KMS-11 (cell line): ENCODE measurements around the gene PXYLP1.

Source experiments
- H2AFZ ChIP-seq: fragments of 200-600 bp; sonication (generic); 2 replicates; pipeline ENCODE4 v1.6.1; 2016; ENCODE audit warnings: antibody characterized with exemption, mixed run types, low read depth
- H3K27ac ChIP-seq: fragments of 200-600 bp; sonication (generic); 2 replicates; pipeline ENCODE4 v1.6.1; 2016; ENCODE audit warnings: mild to moderate bottlenecking, mixed run types
- H3K27me3 ChIP-seq: fragments of 200-600 bp; sonication (generic); 2 replicates; pipeline ENCODE4 v1.6.1; 2017; ENCODE audit warnings: mild to moderate bottlenecking, low read depth, mixed run types, moderate library complexity; ENCODE audit not compliant: insufficient read depth
- H3K36me3 ChIP-seq: fragments of 200-600 bp; sonication (generic); 2 replicates; pipeline ENCODE4 v1.6.1; 2017; ENCODE audit warnings: mild to moderate bottlenecking, mixed run types; ENCODE audit not compliant: insufficient read depth
- H3K4me1 ChIP-seq: fragments of 200-600 bp; sonication (generic); 2 replicates; pipeline ENCODE4 v1.6.1; 2016; ENCODE audit warnings: mild to moderate bottlenecking, low read depth, mixed run types; ENCODE audit not compliant: poor library complexity, severe bottlenecking
- H3K4me2 ChIP-seq: fragments of 200-600 bp; sonication (generic); 2 replicates; pipeline ENCODE4 v1.7.0; 2016; ENCODE audit warnings: mild to moderate bottlenecking, mixed run types
- H3K4me3 ChIP-seq: fragments of 200-600 bp; sonication (generic); IDR thresholded peaks from 2 replicates; pipeline ENCODE4 v1.6.1; 2017; ENCODE audit warnings: low read depth, low read length, mixed read lengths; ENCODE audit not compliant: insufficient read depth
- H3K79me2 ChIP-seq: fragments of 200-600 bp; sonication (generic); 2 replicates; pipeline ENCODE4 v1.6.1; 2016; ENCODE audit warnings: low read depth, mixed run types; ENCODE audit not compliant: insufficient read depth
- H3K9ac ChIP-seq: fragments of 200-600 bp; sonication (generic); 2 replicates; pipeline ENCODE4 v1.6.1; 2016; ENCODE audit warnings: mild to moderate bottlenecking, mixed run types
- H4K20me1 ChIP-seq: fragments of 200-600 bp; sonication (generic); 2 replicates; pipeline ENCODE4 v1.6.1; 2016; ENCODE audit warnings: mild to moderate bottlenecking, mixed run types; ENCODE audit not compliant: insufficient read depth
- TF ChIP-seq, protein P1 (sequence below): fragments of 200-600 bp; sonication (generic); conservative IDR thresholded peaks from 2 replicates; pipeline ENCODE4 v1.6.1; 2017; ENCODE audit warnings: low read depth, mild to moderate bottlenecking, antibody characterized with exemption, low read length, moderate library complexity, mixed read lengths

The PXYLP1 gene

DNA sequence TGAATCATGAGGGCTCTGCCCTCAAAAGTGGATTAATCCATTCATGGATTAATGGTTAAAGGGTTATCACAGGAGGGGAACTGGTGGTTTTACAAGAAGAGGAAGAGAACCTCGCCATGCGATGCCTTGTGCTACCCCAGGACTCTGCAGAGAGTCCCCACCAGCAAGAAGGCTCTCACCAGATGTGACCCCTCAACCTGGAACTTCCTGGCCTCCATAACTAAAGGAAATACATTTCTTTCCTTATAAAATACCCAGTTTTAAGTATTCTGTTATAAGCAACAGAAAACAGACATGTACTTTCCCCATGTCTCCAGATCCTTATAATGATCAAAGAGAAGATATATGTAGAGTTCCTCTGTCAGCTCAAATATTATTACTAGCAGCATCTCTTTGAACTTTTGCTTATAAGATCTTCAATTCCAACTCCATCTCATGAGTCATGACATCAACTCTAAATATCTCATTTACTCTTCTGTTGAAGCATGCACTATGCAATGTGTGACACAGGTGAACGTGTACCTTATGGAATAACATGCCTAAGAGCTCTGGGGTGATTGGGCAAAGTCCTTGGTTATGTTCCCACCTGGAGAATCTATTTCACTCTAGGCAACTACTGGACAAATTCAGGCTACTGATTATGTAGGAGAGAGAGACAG lies 99.2 kb downstream of the PXYLP1 start:
- no peak overlapping the region for H3K4me2 ChIP-seq
- H3K9ac ChIP-seq = no peak overlapping the region
- TF ChIP-seq, protein P1, sequence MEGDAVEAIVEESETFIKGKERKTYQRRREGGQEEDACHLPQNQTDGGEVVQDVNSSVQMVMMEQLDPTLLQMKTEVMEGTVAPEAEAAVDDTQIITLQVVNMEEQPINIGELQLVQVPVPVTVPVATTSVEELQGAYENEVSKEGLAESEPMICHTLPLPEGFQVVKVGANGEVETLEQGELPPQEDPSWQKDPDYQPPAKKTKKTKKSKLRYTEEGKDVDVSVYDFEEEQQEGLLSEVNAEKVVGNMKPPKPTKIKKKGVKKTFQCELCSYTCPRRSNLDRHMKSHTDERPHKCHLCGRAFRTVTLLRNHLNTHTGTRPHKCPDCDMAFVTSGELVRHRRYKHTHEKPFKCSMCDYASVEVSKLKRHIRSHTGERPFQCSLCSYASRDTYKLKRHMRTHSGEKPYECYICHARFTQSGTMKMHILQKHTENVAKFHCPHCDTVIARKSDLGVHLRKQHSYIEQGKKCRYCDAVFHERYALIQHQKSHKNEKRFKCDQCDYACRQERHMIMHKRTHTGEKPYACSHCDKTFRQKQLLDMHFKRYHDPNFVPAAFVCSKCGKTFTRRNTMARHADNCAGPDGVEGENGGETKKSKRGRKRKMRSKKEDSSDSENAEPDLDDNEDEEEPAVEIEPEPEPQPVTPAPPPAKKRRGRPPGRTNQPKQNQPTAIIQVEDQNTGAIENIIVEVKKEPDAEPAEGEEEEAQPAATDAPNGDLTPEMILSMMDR = no peak

DNA sequence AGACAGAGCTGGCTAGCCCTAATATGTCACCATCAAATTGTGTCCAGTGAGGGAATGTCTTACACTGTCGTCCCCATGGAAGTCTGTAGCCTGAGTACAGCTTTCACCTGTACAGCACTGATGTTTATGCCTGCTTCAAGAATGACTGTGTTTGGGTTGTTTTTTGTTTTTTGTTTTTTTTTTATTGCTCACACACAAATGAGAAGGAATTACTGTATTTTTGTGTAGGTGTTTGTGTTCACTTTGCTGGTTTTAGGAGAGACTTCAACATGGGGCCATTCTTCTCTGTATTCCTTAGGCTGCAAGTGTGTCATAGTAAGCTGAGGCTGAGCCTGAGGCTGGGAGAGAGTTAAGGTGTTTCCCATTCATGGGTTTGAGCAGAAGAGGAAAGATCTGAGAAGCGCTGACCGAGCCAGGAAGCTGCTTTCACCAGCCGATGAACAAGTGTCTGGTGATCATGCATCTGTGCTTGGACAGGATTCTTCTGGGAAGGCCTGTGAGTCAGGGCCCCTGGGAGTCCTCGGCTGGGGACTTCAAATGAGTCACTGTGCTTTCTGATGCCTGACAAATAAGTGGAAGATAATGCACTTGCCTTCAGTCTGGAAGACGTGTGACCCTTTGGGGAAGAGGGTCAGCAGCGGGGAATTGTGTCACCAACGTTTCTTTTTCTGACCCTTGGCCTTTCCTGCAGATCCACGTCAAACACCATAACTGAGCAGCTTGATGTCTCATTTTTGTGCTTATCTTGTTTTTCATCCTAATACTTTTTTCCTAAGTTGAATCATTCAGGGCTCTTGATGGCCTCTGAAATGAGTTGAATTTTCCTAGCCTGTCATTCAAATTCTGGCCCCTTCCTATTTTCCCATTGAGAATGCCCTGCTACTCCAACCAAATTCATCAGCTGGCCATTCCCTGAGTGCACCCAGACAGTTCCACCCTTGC lies 100.0 kb downstream of the PXYLP1 start:
- Histone ChIP-seq H3K79me2 (no peaks in the 10 kb centered on the region), H3K9ac (no peak overlapping the region), H3K4me1 (no peaks in the 10 kb centered on the region), H3K36me3 (no peaks in the 10 kb centered on the region), H2AFZ (no peak overlapping the region), H3K4me2 (no peak overlapping the region), H4K20me1 (no peaks in the 10 kb centered on the region), H3K4me3 (no peak overlapping the region), H3K27me3 (no peaks in the 10 kb centered on the region), H3K27ac (no peak overlapping the region)
- TF ChIP-seq, protein P1 = no peak

More for the DNA sequence above, 99.2 kb downstream of the PXYLP1 start:
- H3K27me3 ChIP-seq = no peaks in the 10 kb centered on the region
- H3K79me2 ChIP-seq = no peaks in the 10 kb centered on the region
- H2AFZ ChIP-seq = no peak overlapping the region
- H3K4me1 ChIP-seq = no peaks in the 10 kb centered on the region
- no peak overlapping the region for H3K4me3 ChIP-seq
- H3K27ac ChIP-seq = no peak overlapping the region
- no peaks in the 10 kb centered on the region for H3K36me3 ChIP-seq
- H4K20me1 ChIP-seq = no peaks in the 10 kb centered on the region

DNA sequence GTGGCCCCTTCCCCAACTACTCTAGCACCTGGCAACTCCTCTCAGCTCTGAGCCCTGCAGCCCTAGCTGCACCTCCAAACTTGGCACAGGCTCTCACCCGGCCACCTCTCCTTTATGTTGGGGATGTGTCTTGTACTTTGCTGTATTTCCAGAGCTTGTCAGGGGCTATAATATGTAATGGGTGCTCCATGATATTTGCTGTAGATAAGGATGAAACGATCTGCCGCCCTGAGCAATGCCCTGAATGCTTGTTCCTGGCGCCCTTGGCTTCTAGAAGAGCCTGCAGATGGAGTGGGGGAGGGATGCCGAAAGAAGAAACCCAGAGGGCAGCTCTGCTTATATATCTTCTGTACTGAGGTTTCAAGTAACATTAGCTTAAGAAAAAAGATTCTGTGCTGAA lies 100.8 kb downstream of the PXYLP1 start:
- Histone ChIP-seq H3K4me2 (no peak overlapping the region), H3K9ac (no peak overlapping the region)

DNA sequence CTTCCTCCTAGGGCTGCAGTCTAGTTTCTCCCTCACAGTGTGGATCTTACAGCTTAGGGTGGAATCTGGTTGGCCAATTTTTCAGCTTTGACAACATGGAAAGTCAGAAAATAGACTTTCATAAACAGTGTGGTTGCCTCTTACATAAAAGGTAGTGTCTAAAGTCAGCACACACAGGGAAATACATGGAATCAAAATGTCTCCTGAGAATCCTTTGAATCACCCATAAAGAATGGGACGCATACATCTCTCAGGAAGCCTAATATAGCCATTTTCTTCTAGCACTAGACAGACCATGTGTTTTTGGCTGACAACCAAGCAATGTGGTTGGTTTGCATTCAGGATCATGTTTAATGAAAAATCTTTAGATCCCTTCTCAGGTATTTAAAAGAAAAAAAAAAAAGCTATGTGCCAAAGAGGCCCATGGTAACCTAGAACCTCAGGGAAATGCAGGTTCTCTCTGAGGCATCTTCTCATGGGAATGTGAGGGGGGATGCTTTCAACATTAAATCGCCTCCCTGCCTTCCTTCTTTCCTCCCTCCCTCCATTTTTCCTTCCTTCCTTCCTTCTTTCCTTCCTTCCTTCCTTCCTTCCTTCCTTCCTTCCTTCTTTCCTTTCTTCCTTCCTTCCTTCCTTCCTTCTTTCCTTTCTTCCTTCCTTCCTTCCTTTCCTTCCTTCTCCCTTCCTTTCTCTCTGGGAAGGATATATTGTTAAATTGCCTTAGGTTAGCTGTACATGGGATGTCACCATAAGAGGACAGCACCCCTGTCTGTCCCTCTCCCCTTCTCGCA lies 102.4 kb downstream of the PXYLP1 start:
- H3K79me2 ChIP-seq = no peaks in the 10 kb centered on the region
- no peak overlapping the region for H3K4me3 ChIP-seq
- TF ChIP-seq, protein P1 = no peak
- no peaks in the 10 kb centered on the region for H3K27me3 ChIP-seq
- no peak overlapping the region for H3K9ac ChIP-seq
- no peak overlapping the region for H2AFZ ChIP-seq
- no peaks in the 10 kb centered on the region for H3K4me1 ChIP-seq
- H4K20me1 ChIP-seq = no peaks in the 10 kb centered on the region
- no peaks in the 10 kb centered on the region for H3K36me3 ChIP-seq
- no peak overlapping the region for H3K4me2 ChIP-seq
- no peak overlapping the region for H3K27ac ChIP-seq

More for the DNA sequence above, 100.8 kb downstream of the PXYLP1 start:
- Histone ChIP-seq H3K4me1 (no peaks in the 10 kb centered on the region), H4K20me1 (no peaks in the 10 kb centered on the region), H3K27ac (no peak overlapping the region), H3K79me2 (no peaks in the 10 kb centered on the region), H2AFZ (no peak overlapping the region), H3K36me3 (no peaks in the 10 kb centered on the region), H3K4me3 (no peak overlapping the region), H3K27me3 (no peaks in the 10 kb centered on the region)
- TF ChIP-seq, protein P1 = no peak
